GM18870 (cell line): Measurements from ENCODE around the gene KCNG1.
A peak's percentile ranks its signal among the peaks of the same experiment; 100 is the strongest.
"Not testable (repeated sequence)": the region's sequence is repeated elsewhere in the genome, so short reads cannot be mapped to it uniquely, and the experiment has no call there.

Experiments used
- ATAC-seq: cut with Tn5 transposase; IDR thresholded peaks from one replicate; pipeline ENCODE4 v1.9.1; 2021; ENCODE audit warnings: moderate library complexity; ENCODE audit not compliant: unreplicated experiment

KCNG1 gene

GRCh38 chr20:50992336-50992732 lies 30.6 kb downstream of the KCNG1 start:
- ATAC-seq, result no peak

DNA sequence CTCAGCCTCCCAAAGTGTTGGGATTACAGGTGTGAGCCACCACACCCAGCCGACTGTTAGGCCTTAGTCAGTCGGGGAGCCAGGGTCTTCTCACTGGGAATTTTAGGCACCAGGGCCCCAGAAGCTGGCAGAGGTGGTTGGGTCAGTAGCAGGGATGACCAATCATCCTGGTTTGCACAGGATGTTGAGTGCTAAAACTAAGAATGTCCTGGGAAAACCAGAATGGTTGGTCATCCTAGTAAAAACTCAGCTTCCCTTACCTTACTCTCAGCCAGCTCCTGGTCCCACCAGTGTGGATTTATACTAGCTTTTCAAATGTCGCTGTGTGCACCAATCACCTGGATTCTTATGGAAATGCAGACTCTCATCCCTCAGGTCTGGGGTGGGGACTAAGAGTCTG lies 31.8 kb downstream of the KCNG1 start:
- ATAC-seq, result no peak

GRCh38 chr20:50987493-50988210 lies 35.3 kb downstream of the KCNG1 start:
- ATAC-seq, result no peak

GRCh38 chr20:50983321-50983720 lies 39.6 kb downstream of the KCNG1 start:
- no peak for ATAC-seq

- no peak for ATAC-seq
Measured at GRCh38 chr20:50982363-50982762, 40.5 kb downstream of the KCNG1 start.

- ATAC-seq, result no peak
Measured at GRCh38 chr20:50981714-50982048, 41.2 kb downstream of the KCNG1 start.

- no peak for ATAC-seq
Measured at GRCh38 chr20:50980851-50981713, 41.8 kb downstream of the KCNG1 start.

DNA sequence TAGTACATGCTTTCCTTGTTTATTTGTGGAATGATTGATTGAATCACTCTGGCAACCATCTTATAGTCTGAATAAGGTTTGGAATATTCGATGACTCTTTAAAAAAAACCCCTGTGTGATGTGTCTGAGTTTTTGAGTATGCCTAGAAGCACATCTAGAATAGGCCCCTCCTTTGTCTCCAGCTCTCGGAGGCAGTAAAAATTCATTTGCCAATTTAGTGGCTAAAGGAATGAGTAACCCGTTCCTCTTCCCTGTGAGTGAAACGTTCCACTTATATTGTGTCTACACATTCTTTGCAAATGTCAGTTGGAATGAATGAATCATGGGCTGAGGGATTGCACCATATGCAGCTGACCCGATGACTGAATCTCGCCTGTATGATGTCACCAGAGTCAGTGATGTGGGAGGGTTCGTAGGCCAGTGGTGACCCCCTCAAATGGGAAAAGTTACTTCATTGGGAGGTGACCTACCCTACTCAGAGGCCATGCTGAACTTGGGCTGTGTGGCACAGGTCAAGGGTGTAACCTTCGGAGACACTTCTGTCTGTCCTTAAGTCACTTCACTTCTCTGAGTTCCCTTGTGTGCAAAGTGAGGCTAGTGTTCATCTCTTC lies 42.7 kb downstream of the KCNG1 start:
- no peak for ATAC-seq

DNA sequence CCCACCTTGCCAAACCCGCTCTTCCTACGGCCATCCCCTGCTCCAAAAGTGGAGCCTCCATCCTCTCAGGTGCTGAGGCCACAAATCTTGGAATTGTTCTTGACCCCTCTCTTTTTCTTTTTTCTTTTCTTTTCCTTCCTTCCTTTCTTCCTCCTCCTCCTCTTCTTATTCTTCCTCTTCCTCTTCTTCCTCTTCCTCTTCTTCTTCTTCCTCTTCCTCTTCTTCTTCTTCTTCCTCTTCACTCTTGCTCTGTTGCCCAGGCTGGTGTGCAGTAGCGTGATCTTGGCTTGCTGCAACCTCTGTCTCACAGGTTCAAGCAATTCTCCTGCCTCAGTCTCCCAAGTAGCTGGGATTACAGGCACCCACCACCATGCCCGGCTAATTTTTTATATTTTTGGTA lies 44.4 kb downstream of the KCNG1 start:
- not testable (repeated sequence) for ATAC-seq

GRCh38 chr20:50977066-50978021 lies 45.6 kb downstream of the KCNG1 start:
- no peak for ATAC-seq

DNA sequence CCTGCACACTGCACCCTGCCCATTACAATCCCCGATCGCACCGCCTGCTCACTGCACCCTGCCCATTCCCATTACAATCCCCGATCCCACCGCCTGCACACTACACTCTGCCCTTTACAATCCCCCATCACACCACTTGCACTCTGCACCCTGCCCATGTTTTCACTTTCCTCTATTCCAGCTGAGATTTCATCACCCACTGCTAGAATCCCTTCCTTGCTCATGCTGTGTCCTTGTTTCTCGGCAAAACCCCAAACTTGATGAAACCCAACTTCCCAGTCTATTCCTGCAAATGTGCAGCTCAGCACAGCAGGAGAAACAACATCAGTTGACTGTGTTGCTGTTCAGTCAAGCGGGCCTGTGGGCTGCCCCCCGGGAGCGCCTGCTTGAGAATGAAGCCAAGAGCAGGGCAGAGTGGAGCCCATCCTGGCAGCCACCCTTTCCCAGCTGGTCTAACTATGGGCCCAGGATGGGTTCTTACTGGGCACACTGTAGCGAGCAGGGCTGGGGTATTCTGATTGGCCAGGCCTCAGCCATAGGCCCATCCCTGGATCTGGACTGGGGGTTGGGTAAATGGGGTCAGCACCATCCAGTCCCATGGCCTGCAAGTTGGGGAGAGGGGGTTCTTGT lies 47.1 kb downstream of the KCNG1 start:
- ATAC-seq, result no peak

- ATAC-seq, result no peak
Measured at GRCh38 chr20:50969912-50970311, 53.0 kb downstream of the KCNG1 start.

- ATAC-seq, result no peak
Measured at GRCh38 chr20:50969435-50969834, 53.5 kb downstream of the KCNG1 start.

DNA sequence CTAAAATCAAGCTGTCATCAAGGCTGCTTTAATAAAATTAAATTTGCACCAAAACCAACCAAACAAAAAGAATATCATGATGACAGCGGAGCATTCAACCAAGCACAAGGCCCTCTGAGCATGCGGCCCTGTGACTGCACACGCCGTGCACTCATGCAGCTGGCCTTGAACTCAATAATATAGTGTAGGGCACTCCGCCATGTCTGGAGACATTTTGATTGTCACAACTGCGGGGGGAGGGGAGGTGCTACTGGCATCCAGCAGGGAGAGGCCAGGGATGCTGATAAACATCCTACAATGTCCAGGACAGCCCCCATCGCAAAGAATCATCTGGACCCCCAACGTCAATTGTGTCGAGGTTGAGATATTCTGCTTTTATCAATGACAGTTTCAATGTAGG lies 54.6 kb downstream of the KCNG1 start:
- ATAC-seq, result no peak

DNA sequence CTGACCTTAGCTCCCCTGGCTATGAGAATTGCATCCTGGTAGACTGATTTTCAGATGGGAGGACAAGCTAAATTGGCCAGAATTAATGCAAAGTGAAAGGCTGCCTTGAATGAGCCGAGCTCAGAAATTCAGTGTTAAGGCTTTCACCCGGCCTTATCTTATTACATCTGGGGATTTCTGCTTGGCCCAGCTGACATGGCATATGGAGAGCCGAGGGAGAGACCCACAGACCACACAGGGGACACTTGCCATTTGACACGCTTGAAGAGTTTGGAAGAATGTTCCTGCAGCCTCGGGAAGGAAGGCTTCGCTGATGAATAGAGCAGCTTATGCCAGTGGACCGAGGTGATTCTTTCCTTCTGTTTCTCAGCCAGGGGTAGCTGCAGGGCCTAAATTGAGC lies 55.3 kb downstream of the KCNG1 start:
- no peak for ATAC-seq

- no peak for ATAC-seq
Measured at GRCh38 chr20:50959543-50960126, 63.3 kb downstream of the KCNG1 start.

GRCh38 chr20:50958615-50959542 lies 64.0 kb downstream of the KCNG1 start, which contains the start of gene MOCS3:
Gene MOCS3, plus strand, starts transcription at chr20:50958818. Its CDS starts 25 bp downstream, at chr20:50958843.
- peak; percentile 66 for ATAC-seq

GRCh38 chr20:50957798-50958614 lies 64.9 kb downstream of the KCNG1 start, which contains the start of gene DPM1:
Gene DPM1, minus strand, starts transcription at chr20:50958532. Its CDS starts 9 bp downstream, at chr20:50958523.
- ATAC-seq, result peak; percentile 62
